HG03025 (cell line): ENCODE measurements around the gene FNDC3B.

Experiments
- ATAC-seq: cut with Tn5 transposase; IDR thresholded peaks from one replicate; pipeline ENCODE4 v1.9.1; 2021; ENCODE audit warnings: mild to moderate bottlenecking, moderate library complexity; ENCODE audit not compliant: unreplicated experiment, low FRiP score

The FNDC3B gene

DNA sequence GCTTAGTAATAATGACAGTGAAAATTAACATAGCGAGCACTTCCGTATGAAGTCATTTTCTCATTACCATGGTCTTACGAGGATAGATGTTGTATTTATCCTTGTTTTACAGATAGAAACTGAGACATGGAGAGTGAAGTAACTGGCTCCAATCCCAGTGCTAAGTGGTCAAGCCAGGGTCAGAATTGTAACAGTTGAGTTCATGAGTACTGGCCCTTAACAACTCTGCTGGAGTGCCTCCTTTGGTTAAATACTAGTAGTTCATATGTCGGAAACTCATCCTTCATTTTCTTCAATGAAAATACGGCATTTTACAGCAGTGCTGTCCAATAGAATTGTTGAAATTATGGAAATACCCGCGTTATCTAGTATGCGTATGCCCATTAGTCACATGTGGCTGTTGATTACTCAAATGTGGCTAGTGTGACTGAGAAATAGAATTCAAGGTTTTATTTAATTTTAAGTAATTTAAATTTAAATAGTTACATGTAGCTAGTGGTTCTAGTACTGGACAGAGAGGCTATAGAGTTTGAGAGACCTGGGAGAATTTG is 32.5 kb downstream of the FNDC3B start:
- no peak for ATAC-seq

DNA sequence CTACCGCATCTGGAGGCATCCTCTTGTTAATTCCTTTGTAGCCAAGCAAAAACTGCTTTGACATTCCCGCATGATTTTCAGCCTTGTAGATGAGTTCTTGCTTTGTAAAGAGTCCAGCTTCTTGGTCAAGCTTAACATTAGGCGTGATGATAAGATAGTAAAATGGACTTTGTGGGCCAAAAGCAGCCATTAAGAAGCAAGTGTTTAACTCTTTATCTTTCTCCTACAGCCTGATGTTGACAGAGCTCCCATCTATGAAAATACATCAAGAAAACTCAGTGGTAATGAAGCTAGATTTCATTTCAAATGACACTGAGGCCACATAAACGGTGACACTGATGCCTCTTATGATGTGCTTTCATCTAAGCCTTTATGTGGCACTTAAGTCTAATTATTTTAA is 33.2 kb downstream of the FNDC3B start:
- no peak for ATAC-seq

DNA sequence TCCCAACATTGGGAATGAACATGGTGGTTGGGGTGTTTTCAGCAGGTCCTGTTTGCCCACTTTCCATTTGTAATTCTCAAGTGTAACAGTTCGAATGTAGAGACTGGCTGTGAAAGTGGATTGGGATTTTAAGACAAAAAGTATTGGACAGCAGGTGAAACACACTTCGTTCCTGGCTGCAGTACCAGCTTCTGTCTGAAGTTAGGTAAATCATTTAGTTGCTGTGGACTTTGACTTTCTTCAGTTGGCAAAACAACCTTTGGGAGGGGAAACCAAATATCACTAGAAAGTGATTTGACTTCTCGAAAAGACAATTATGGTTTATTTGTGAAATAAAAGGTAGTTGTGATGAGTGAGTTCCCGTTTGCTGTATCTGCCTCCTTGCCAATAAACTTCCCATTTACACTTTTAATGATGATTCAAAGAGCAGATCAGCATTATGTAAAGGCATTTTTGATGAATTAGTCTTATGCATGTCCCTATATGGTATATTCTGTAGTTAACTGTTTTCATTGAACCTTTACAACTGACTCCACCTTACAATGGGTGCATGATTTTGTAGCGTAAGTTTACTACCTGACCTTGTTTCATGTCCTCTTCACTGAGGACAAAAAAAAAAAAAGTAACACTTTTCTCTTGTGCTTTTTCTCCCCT is 34.0 kb downstream of the FNDC3B start:
- ATAC-seq, result no peak

DNA sequence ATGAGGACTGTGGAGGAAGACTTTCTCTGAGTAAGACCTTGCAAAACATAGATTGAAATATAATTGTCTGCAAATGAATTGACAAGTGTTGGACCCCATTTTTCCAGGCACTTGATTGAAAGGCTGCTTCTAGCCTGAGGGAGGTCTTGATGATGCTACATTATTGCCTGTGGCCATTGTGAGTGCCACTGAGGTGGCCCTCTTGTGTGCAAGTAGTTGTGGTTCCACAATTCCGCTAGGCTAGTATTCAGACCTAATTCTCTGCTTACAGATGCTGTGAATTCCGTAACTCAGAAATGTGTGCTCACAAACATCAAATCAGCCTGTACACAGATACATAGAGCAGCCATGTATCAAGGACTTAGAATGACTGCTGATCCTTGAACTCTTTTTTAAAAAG is 34.7 kb downstream of the FNDC3B start:
- ATAC-seq, result no peak

DNA sequence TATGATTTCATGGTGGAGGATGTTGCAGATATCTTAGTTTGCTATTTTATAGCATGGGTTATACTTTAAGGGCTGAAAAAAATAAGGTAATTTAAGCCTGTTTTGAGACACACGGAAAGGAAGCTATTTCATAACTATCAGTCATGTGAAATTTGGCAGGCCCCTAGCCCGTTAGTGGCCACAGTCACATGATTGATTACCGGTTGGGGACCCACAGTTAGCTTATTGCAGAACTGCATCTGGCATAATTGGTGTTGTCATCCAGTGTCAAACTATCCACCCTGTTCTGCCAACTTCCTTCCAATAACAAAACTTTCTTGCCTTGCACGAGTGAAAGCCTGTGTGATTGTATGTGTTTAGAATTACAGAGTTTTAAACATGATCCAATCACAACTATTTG is 35.2 kb downstream of the FNDC3B start:
- ATAC-seq, result no peak

DNA sequence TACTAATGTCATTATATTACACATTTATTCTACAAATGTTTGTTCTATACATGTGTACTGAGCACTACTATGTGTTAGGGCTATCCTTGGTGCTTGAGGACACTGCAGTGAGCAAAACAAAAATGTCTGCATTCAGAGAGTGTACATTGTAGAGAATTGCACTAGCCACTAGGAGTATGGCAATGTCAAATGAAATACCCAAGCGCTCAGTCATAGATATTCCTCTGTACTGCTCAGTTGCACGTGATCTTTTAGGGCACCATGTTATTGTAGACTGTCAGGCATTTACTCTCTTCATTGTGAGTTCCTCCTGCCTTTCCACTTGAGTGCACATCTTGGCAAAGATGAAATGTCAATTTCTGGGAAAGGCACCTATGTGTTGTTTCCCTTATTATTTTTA is 36.8 kb downstream of the FNDC3B start:
- ATAC-seq, result no peak

DNA sequence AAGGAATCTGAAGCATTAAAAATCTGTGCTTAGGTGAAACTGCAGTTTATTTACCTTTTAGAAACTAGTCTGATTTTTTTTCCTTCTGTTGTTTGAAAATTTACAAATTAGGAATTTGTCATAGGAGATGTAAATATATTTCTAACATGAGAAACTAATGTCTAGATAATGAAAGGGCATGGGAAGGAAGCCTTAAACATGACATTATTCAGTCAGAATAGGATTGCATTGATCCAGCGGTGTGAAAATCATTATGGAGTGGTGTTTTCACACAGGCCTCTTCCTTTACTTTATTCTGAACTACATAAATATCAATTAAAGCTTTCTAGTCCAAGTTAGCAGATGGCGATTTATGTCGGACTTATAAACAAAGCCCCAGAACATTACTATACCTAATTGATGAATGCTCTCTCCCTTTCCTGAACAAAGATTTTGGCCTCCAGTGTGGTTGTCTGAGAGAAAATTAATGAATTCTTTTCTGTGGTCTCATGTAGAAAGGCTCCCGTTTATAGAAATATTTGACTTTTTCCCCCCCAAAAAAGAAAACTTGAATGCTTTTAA is 37.9 kb downstream of the FNDC3B start:
- ATAC-seq, result no peak

DNA sequence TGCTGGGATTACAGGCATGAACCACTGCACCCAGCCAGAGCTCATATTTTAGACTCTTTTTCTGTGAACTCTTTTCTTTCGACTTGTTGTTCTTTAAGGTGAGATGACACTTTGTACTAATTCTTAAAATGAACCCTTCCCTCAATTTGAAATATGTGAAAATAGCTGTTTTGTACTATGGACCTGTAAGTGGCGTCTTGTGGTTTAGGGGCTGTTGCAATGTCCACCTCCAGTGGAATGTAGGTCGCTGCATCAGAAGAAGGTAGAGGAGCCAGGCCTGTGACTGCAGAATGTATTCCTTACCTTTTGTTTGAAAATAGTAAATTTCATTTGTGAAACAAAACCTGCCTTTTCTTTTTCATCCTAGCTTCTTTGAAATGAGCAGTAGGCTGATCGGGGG is 38.9 kb downstream of the FNDC3B start:
- ATAC-seq, result no peak

DNA sequence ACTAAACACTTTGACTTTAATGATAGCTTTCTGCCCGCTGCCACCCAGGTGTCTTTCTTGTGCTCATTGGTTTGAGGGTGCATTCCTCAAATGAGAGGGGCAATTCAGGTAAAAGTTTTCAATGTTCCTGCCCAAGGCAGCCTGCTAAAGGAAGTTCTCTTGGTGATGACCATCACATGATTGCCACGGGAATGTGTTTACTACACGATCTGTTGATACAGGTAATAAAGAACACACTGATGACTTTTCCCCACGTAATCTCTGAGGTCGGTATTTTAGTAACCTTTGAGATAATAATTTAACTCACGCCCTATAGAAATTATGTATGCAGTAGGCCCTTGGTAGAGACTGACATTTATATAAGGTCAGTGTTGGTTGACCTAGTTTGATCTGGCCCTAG is 39.3 kb downstream of the FNDC3B start:
- no peak for ATAC-seq

DNA sequence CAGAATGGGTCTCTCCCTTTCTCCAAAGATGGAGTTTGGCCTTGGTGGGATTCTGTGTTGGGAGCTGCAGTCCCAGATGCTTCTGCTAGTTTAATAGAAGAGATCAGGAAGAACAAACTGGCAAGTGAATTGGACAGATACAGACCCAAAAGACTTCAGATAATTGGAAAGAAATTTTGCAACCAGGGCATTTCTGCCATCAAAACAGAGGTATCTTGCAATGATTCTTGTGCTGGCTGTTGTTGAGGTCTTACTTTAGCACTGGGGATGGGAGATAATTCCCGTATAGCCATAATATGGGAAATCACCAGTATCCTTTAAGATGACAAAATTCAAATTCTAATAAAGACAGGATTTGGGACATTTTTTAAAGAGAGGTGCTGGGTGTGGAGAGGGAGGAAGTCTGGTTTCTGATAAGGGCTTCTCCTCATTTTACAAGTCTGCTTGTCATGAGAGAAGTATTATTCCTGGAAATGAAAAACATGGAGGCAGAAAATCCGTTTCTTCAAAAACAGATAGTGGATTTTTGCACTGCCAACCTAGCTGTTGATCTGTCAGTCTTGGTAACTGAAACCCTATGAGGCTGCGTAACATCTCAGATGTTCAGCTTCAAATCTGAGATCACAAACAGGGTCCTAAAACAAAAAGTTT is 40.1 kb downstream of the FNDC3B start:
- no peak for ATAC-seq

DNA sequence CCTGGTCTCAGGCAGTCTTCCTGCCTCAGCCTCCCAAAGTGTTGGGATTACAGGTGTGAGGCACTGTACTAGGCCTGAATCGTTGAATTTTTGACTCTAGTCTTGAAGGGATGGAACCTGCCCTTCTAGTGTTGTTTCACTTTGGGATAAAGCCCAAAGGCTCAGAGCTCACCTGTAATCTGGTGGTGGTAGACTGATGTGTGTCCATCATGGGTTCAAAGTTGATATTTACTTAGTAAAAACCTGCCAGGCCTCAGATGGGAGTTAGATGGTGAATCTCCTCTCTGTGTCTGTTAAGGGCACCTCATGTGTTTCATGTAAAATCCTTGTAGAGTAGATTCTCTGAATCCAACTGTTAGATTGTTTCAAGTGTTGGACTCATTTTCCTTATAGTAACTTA is 41.1 kb downstream of the FNDC3B start:
- no peak for ATAC-seq

DNA sequence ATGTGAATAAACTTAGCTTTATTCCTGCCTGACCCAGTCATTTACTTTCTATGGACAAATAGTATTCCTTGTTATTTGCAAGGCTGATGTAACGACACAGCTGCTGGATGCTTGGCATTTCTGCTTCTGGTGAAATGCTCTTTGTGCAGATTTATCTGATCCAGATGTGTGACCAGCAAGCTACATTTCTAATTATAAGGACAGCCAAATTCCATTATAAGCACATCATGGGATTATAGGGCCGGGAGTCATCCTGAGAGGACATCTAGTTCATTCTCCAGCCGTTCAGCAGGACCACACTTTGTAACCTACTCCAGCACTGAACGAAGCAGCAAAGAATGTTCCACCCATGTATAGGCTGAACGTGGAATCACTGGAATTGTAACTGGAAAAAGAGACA is 42.9 kb downstream of the FNDC3B start:
- ATAC-seq, result no peak

DNA sequence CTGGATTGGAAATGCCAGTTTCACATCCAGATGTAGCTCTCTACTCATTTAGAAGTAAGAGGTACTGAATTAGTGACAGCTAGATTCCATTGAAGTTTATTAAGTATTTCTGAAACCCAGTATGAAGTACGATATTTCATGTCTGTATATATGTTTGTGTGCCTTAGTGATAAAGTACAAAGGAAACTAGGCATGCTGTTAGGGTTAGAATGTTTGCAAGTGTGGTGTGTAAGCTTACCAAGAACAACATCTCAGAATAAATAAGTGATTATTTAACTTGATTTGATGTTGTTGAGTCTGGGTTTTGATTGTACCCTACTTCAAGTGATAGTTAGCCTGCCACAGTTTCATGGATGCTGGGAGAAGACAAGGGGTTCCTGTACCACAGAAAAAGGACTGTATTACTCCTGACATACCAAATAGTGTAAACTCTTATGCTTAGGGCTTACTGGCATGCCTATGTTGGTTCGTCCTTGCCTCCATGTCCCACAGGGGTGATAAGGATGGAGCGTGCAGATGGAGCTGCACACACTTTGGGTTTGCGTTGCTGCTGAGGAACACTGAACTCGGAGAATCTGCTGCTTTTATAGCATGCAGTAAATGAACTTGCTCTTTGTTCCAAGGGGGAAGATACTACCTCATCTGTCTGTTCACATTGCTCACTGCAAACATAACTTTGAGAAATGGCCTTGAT is 43.6 kb downstream of the FNDC3B start:
- no peak for ATAC-seq

DNA sequence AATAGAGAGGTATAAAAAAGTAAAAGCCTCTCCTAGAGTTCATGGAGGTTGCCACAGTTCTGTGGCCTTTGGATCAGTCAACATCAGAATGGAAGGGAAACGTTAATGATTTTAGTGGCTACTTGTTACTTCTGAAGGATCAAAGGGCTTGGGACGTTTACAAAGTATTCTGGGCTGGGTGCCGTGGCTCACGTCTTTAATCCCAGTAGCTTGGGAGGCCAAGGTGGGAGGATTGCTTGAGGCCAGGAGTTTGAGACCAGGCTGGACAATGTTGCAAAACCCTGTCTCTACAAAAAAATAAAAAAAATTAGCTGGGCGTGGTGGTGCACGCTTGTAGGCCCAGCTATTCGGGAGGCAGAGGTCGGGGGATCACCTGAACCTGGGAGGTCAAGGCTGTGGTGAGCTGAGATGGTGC is 44.6 kb downstream of the FNDC3B start:
- ATAC-seq, result no peak

DNA sequence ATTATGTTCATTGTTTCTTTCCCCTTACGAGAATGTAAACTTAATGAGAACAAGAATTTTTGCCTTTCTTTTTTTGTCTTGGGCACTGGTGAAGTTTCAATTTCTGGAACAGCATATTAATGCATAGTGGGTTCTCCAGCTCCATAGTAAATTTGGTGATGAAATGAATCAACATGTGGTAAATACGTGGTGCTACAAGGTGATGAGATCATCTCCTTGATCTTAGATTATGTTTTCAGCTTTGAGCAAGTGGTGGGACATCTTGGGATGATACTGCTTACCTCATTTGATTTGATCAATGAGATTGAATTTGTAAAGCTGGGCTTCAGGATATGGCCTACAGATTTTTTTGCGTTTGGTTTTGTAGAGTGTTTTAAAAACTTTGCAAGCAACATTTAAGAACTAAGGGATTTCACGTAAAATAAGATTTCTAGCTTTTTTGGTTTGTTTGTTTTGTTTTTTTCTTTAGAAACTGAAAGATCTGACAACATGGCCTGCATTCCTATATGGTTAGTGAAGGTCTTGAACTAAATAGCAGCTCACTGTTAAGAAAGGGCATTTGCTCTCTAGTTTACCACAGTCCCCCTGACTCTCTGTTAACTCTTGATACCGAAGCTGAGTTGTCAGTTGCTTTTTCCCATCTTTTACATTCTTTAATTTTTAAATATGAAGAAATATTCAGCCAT is 45.6 kb downstream of the FNDC3B start:
- ATAC-seq, result no peak

DNA sequence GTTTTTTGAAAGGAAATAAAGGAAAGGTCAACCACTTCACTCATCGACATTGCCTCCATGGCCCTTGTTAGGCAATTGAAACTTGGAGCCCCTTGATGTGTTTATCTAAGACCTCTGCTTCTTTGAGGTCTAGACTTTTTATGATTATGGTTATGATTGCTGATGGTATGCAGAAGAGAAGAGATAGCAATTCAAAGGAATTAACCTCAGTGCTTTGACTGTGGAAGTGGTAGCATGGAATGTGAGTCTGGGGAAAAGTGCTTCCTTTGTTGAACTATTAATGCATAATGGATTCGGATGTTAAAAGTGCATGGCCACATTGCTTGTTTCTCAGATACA is 46.1 kb downstream of the FNDC3B start:
- ATAC-seq, result no peak

DNA sequence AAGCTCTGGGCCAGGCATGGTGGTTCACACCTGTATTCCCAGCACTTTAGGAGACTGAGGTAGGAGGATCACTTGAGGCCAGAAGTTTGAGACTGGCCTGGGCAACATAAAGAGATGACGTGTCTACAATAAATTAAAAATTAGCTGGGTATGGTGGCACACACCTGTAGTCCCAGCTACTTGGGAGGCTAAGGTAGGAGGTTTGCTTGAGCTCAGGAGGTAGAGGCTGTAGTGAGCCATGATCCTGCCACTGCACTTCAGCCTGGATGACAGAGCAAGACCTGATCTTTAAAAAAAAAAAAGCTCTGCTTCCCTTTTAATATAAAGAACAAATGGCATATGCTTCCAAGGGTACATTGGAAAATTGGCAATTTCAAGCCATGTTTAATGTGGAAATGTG is 46.7 kb downstream of the FNDC3B start:
- no peak for ATAC-seq

DNA sequence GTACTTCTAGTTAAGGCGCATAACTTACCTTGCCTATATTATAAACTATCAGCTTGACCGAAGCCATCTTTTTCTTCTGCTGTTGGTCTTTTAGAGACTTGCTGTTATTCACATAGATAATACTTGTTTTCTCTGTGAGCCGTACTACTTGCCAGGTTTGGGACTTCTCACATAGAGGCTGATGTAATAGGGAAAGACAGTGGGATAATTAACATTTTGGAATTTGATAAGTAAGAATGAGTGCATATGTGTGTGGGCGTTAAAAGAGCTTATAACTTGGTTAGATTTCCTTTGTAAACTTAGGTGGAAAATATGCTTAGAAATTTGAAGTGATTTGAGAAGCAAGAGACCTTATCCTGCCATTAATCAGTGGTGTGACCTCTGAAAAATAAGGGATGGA is 47.8 kb downstream of the FNDC3B start:
- no peak for ATAC-seq

DNA sequence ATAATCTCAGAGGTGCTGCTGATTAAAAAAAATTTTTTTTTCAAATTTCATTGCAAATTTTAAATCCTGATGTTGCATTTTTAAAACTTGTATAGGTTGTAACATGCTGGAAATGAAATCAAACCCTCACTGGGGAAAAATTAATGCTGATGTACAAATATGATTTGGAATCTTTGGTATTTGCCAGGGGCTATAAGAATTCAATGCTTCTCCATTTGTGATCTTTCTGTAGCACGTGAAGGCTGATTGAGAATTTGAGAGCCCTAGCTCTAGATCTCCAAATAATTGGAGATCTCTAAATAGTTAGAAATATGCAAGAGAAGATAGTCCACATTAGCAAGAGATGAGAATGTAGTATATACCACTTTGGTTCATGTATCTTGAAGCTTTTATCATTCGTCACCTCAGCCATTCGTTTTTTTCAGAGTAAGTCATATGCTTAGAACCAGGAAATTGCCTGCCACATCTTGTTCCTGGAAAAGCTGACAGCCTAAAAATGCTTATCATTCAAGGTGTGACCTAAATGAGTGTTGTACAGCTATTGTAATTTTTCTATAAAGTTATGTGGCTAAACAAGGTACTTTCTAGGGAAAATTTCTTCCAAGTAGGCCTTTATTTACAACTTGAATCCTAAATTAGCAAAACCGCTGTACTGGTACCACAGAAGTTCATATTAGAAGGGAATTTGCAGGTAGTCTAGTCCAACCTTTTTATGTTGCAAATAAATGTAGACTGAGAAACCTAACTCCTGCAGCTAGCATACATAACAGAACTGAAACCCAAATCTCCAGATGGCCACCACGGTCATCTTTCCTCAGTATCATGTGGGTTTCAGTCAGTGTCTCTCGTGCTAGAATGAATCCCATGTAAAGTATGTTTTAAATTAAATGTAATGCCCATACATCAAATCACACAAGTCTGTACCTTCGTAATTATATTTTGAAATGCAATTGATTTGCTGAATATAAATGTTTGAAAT is 48.5 kb downstream of the FNDC3B start:
- no peak for ATAC-seq

DNA sequence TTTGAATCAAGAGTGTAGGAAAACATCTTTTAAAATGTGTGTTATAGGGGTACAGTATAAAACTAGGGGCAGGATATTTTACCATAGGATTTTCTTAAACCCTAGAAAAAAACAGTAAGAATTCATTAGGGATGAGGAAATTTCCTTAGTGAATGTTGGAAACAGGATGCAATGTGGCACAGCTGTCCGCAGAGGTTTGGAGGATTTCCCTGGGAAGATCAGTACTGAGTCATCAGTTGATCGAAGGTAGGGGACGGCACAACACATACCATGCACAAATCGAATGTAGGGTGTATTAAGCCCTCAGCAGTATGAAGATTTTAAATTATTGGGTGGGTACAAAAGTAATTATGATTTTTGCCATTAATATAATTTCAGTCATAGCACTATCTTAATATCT is 49.9 kb downstream of the FNDC3B start:
- no peak for ATAC-seq
